GM18858 (cell line): ENCODE measurements around the gene TNFRSF21.

Experiments
- ATAC-seq: cut with Tn5 transposase; IDR thresholded peaks from one replicate; pipeline ENCODE4 v1.9.1; 2021; ENCODE audit not compliant: unreplicated experiment

TNFRSF21 gene

GRCh38 chr6:47254051-47254450, 55.7 kb downstream of the TNFRSF21 start:
- ATAC-seq, result no peak

GRCh38 chr6:47253136-47253535, 56.6 kb downstream of the TNFRSF21 start:
- ATAC-seq, result no peak

- ATAC-seq, result no peak
Measured at GRCh38 chr6:47252633-47253032, 57.1 kb downstream of the TNFRSF21 start.

- no peak for ATAC-seq
Measured at GRCh38 chr6:47251396-47251795, 58.3 kb downstream of the TNFRSF21 start.

- no peak for ATAC-seq
Measured at GRCh38 chr6:47250302-47250701, 59.4 kb downstream of the TNFRSF21 start.

- no peak for ATAC-seq
Measured at GRCh38 chr6:47248446-47248845, 61.3 kb downstream of the TNFRSF21 start.

- peak; percentile 41 for ATAC-seq
Measured at GRCh38 chr6:47247227-47247797, 62.4 kb downstream of the TNFRSF21 start.

- ATAC-seq, result no peak
Measured at GRCh38 chr6:47246551-47246950, 63.2 kb downstream of the TNFRSF21 start.

- no peak for ATAC-seq
Measured at GRCh38 chr6:47245745-47246371, 63.8 kb downstream of the TNFRSF21 start.

GRCh38 chr6:47242483-47243386, 67.0 kb downstream of the TNFRSF21 start:
- ATAC-seq, result peak; percentile 96

- ATAC-seq, result no peak
Measured at GRCh38 chr6:47241742-47242482, 67.8 kb downstream of the TNFRSF21 start.

- ATAC-seq, result no peak
Measured at GRCh38 chr6:47240277-47240890, 69.3 kb downstream of the TNFRSF21 start.

- ATAC-seq, result no peak
Measured at GRCh38 chr6:47239546-47239945, 70.2 kb downstream of the TNFRSF21 start.

- ATAC-seq, result no peak
Measured at GRCh38 chr6:47238456-47238995, 71.2 kb downstream of the TNFRSF21 start.

GRCh38 chr6:47237196-47237595, 72.5 kb downstream of the TNFRSF21 start:
- no peak for ATAC-seq

GRCh38 chr6:47235964-47236760, 73.5 kb downstream of the TNFRSF21 start:
- no peak for ATAC-seq

GRCh38 chr6:47235421-47235820, 74.3 kb downstream of the TNFRSF21 start:
- ATAC-seq, result no peak

GRCh38 chr6:47234266-47234933, 75.3 kb downstream of the TNFRSF21 start:
- no peak for ATAC-seq

GRCh38 chr6:47231151-47231550, 78.6 kb downstream of the TNFRSF21 start:
- no peak for ATAC-seq
